Nucleus accumbens (tissue), 56 donors: ENCODE measurements around the gene HNRNPH1.

Experiments used
- DNase-seq, 56 donors: peaks; one replicate each; lab custom pipeline; 2025; lab: John Stamatoyannopoulos, UW

HNRNPH1 gene

GRCh38 chr5:179623906-179624741 lies 653 bp upstream of the HNRNPH1 start:
- DNase-seq: peak in 20 of 56 donors; percentile 22 to 72 (median 50)

DNA sequence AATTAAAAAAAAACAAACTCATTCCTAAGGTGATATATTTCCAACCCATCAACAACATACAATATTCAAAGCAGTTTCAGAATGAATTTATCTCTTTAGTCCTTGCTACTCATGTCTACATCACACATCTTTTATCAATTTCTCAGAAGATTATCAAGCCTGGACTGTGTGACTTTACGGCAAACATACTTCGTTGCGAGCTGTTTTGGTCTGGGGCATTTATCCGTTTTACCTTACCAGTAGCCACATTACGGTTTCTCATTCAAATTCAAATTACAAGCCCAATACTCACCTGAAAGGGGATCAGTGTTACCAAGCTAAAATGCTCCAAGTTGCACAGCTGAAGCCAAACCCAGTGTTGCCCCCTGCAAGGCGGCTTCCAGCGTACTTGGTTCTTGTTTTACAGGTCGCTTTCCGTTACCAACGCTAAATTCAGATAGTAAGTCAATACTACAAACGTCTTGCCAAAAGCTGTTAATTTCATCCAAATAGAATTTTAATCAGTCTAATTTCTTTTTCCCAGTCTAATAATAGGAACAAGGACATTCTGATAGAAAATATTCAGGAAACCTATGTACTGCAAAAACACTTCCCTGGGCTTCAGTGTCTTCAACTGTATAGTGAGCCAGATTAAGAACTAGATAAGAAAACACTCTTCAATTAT lies 1.8 kb downstream of the HNRNPH1 start:
- no peak for DNase-seq

DNA sequence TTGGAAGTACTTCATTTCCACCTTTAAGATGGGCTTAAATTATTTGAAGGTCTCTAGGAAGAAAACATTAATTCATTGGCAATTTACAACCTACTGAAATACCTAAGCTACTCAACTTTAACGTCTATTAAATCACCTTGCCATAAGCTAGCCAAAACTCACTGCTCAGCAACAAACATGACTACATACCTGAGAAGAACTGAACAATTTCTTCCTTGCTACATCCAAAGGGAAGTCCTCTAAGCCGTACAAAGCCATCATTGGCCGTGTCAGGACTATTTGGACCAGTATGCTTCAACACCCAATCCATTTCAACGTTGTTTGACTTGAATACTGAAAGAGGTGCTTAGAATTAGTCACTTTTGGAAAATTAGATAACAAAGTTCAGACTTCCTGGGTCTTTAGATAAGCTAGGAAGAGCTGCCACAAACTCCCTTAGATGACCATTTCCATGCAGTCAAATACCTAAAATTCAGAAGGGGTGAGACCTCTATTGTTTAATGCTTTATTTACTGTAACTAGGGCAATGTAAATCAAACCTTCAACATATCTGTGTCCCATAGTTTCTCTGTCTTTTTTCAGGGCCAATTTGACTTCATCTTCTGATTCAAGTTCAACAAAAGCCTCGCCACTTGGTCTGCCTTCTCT lies 2.6 kb downstream of the HNRNPH1 start:
- DNase-seq: no peak

- no peak for DNase-seq
These were observed 3.2 kb downstream of the HNRNPH1 start for GRCh38 chr5:179620293-179620692.

DNA sequence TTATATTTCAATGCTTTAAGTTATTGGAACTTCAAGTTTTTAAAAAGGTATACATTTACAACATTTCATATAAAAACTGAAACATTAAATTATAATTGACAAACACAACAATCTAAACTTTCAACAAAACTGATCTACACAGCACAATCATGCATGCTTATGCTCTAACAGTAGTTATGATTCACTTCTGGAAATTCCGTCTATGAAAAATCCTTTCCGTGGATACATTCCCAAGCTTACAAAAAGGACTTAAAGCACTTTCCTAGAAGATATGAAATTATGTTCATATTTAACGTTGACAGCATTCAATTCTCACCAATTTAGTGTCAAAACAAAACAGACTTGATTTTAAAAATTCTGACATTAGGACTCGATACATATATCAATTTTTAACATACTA lies 3.7 kb downstream of the HNRNPH1 start:
- DNase-seq: no peak

GRCh38 chr5:179618923-179619554 lies 4.4 kb downstream of the HNRNPH1 start:
- no peak for DNase-seq

DNA sequence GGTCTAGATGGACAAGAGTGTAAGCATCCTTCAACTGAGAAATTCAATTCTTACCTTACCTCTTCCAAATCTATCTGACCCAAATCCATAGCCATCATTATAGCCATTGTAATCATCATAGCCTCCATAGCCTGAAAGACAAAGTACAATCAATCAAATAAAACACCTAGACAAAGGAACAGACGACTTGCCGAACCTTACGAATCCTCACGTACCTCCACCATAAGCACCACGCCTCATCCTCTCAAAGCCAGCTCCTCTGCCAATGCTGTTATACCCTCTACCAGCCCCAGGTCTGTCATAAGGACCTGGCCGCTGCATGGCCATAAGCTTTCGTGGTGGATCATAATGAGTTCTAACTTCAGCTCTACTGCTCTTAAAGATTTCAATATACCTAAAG lies 5.5 kb downstream of the HNRNPH1 start:
- no peak for DNase-seq

DNA sequence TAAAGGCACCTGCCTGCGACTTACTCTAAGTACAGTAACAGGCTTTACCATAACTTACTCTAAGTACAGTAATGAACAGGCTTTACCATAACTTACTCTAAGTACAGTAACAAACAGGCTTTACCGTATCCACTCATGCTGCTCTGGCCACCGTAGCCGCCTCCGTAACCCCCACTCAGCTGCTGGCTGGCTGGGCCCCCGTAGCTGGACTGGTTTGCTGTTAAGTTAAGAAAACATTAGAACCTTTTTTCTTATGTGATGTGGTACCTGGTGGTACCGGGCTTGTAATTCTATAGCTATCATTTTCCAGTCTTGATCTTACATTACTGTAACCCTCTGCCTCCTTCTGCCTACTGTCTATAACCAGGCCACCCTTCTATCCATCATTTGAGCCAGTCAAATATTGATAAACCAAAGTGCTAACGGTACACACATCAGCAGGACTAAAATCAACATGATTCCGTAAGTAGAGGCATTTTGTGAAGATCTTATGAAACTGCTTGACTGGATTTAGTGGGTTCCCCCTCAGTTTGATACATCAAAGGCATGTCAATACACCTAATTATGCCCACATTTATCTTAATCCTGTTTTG lies 7.4 kb downstream of the HNRNPH1 start:
- DNase-seq: no peak

DNA sequence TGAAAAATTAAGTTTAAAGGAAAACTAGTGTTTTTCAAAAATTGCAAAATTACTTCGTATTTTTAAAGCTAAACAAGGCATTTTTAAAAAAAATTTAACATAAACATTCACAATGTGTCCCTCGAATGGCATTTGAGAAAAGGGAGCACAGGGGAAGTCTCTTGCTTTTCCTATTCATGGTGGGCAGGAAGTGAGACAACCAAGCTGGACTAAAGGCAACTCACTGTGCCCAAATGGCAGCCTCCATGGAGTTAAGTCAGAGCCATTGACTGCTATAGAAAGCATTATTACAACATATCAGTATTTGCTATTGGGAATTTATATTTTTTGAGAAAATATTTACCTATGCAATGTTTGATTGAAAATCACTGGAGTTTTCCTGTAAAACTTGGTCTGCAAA lies 8.3 kb downstream of the HNRNPH1 start:
- DNase-seq: no peak

GRCh38 chr5:179614745-179615144 lies 8.7 kb downstream of the HNRNPH1 start:
- no peak for DNase-seq

DNA sequence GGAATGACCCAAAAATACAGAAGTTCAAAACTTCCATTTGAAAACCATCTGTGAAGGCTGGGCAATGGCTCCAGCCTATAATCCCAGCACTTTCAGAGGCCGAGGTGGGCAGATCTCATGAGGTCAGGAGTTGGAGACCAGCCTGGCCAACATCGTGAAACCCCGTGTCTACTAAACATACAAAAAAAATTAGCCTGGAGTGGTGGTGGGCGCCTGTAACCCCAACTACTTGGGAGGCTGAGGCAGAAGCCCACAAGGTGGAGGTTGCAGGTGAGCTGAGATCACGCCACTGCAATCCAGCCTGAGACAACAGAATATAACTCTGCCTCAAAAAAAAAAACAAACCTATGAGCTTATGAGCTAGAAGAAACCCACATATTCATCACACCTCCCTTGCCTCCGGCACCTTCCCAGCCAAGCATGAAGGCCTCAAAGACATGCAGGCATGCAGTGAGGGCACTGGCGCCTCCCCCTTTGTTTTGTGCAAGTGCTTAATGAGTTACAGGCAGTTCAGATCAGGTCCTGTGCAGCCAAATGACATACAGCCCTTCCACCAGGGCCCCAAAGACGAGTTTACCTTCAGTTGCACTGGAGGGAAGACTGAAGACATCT lies 9.9 kb downstream of the HNRNPH1 start:
- no peak for DNase-seq

DNA sequence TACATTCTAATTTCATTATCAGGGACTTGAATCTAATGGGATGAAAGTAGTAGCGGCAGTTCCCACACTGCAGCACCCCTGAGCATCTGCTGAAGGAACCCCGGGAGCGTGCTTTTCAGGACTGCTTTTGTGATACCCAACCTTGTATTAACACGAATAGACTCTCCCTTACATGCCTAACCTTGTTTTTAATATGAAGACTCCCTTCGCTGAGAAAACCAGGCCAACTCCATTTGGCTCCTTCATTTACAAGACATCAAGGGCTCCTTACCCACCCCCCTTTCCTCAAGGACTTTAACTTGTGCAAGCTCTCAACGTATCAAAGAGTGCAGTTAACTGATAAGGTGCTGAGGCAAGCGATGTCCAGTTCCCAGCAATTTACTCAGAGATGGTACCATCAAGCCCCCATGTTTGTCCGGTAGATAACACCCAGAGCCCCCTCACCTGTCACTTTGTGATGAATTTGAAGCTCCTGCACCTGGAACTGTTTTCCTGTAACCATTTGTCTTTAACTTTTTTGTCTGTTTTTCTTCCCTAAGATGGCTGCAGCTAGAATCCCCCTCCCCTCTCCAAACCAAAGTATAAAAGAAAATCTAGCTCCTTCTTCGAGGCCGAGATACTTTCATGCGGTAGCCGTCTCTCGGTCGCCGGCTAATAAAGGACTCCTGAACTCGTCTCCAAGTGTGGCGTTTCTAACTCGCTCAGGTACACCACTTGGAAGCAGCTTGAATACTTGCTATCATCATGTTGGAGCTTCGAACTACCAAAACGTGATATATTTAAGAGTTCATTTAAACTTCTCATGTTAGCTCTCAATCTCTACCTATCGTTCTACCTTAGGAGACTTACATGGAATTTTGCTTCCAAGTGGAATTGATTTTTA lies 10.7 kb downstream of the HNRNPH1 start:
- no peak for DNase-seq

- DNase-seq: no peak
These were observed 12.6 kb downstream of the HNRNPH1 start for GRCh38 chr5:179610903-179611265.

DNA sequence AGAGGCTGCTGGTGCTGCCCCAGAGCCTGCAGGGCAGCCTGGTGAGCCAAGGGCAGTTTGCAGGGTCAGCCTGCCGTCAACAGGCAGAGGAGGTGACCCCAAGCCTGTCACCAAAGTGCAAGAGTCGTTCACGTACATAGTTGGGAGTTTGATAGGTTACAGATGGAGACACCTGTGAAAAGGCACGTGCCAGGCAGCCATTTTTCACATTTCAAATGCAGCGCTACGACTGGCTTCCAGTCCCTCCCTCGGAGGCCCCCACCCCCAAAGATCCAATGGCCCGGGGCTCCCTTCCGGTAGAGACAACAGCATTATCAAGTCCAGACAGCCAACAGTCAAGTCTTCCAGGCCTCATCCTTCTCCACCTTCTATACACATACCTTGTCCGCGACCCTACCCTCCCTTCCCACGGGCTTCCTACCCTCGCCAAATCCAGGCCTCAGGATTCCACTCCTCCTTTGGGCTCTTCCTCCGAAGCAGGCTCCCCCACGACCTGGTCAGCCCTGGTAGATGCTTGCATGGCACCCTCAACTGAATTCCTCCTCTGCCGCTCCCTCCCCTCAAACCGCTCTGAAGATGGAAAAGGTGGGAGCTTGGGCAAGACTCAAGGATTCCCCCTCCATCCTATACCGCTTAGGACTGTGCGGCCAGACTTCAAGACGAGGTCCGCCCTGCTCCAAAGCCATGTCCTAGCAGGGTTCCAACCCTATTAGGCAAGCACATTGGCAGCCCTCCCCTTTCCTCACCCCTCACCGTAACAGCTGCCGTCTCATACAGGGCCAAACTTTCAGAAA lies 13.2 kb downstream of the HNRNPH1 start:
- DNase-seq: no peak

DNA sequence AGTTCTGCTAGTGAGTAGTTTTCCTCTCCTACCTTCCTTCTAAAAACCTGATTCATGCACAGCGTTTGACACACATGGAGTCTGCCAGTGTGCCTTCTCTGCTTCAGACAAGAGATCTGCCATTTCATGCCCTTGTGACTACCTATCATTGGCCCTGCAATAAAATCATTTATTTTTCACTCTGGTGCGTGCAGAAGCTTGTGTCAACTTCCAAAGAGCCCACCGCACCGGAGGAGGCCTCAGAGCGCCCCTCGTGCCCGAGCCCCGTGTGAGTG lies 13.7 kb downstream of the HNRNPH1 start:
- DNase-seq: no peak

DNA sequence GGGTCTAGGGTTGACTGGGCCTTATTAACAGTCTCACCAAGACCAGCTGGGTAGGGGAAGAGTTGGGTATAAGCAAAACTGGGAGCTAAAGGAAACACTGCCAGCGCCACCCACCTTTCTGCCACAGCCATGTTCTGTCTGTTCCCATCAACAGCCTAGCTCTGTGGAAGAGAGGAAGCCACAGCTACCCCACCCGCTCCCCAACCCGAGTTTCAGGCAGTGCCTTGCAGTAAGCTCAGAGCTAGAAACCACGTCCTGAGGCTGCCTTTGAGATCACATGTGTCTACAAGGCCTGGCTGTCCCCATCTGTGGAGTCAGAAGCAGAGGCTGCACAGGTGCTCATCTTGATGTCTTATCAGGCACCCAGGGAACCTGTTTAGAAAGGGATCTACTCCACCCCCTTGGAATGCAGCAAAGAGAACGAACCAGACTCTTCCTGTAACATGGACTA lies 15.3 kb downstream of the HNRNPH1 start:
- DNase-seq: peak in 27 of 56 donors; percentile 4 to 74 (median 22)

DNA sequence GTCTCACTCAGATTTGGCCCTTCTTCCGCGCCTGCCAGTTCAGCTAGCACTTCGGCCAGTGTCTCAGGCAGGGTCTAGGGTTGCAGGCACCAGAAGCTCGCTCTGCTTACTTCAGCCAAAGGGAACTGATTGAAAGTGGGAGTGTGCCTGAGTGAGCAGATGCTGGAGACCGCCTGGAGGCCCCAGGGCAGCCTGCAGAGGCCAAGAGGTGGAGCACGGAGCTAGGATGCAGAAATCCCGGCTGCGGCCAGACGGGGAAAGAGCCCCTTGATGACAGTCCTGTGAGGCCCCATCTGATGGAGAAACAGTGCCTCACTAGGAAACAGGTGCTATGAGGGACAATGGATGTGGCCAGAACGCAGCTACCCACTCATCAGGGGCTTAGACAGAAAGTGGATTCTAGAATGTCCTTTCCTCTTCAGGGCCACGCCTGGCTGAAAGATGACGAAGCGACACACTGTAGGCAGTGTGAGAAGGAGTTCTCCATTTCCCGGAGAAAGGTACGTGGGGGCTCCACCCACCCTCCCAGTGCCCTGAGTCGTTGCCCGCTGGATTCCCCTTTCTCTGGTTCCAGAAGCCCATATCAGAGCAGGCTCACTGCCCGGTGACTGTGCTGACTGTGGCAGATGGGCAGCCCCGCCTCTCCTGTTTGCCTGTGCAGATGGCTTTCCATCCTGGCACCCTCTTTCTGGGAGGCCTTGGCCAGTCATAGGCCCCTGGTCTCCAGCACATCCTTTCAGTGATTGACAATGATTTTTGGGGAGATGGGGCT lies 16.1 kb downstream of the HNRNPH1 start:
- peak in 36 of 56 donors; percentile 4 to 66 (median 26) for DNase-seq

DNA sequence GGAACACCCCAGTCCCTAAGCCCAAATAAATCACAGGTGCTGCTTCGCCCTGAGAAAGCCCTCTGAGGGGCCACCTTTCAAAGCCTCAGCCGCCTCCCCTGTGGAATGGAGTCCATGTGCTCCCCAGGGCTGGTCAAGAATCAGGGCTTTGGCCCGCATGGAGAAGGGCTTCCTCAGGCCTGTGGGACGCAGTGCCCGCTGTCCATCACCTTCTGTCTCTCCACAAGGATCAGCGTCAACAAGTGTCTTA lies 16.6 kb downstream of the HNRNPH1 start:
- no peak for DNase-seq
